Head of caudate nucleus (tissue), 42 donors: ENCODE data around the gene HCAR2.
"Not testable (repeated sequence)": the region's sequence is repeated elsewhere in the genome, so short reads cannot be mapped to it uniquely, and the experiment has no call there.

ENCODE experiments used
- DNase-seq, 42 donors: peaks; one replicate each; pipeline versions ENCODE4 v3.0.0 to v3.0.0-alpha.2; 2020 to 2021; ENCODE audit warnings: mixed read lengths in 7 of 42
- intact Hi-C: fragments of 100-400 bp; cut with DNase I; formaldehyde crosslinking; loops from one replicate; pipeline ENCODE4 v1.15.0; 2022

HCAR2 gene

DNA sequence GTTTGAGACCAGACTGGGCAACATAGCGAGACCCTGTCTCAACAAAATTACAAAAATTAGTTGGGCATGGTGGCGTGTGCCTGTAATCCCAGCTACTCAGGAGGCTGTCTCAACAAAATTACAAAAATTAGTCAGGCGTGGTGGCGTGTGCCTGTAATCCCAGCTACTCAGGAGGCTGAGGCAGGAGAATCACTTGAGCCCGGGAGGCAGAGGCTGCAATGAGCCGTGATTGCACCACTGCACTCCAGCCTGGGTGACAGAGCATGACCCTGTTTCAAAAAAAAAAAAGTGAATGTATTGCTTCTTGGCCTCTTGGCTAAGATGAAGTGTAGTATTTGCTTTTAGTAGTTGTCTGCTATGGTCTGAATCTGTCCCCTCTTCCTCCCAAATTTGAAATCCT is 22.2 kb downstream of the HCAR2 start:
- DNase-seq, intact Hi-C loops: not testable (repeated sequence)

- DNase-seq, intact Hi-C loops: not testable (repeated sequence)
Measured at GRCh38 chr12:122676781-122677180, 26.4 kb downstream of the HCAR2 start.

GRCh38 chr12:122676015-122676414 is 27.1 kb downstream of the HCAR2 start:
- DNase-seq, intact Hi-C loops: not testable (repeated sequence)

DNA sequence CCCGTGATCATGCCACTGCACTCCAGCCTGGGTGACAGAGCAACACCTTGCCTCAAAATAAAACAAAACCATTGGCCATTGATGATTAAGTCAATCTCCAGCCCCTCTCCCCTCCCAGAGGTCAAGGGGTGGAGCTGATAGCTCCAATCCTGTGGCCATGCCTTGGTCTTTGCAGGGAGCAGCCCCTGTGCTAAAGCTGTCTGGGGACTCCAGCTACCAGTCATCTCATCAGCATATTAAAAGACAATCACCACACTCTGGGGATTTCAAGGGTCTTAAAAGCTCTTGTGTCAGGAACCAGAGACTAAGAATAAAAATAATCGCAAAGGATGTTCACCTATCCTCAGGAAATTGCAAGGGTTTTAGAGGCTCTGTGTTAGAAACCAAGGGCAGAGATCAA is 30.6 kb downstream of the HCAR2 start:
- intact Hi-C loops = no loop called here
- DNase-seq = no peak

DNA sequence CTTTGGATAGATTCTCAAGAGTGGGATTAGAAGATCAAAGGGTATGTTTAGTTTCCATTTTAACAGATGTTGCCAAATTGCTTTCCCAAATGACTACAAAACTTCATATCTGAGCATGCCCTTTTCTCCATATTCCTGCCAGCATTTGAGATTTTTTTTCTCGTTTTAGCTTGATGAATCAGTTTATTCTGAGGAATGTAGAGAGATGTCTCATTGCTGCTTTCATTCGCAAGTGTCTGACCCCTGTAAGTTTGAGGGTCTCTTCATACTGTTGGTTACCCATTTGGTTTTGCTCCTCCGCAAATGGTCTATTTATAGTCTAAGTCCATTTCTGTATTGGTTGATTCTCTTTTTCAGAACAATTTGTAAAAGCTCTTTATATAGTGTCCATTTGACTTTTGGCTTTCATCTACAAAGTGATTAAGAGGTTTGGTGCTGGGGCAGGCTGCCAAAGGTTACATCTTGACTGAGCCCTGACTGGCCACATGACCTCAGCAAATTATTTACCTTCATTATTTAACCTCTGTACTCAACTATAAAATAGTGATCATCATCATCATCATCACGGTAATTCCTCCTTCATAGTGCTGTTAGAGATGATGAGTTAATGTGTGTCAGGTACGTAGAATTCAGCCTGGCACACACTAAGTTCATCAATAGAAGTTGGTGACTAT is 33.6 kb downstream of the HCAR2 start:
- intact Hi-C loops = no loop called here
- no peak for DNase-seq

- no peak for DNase-seq
- intact Hi-C loops = no loop called here
Measured at GRCh38 chr12:122668268-122668667, 34.9 kb downstream of the HCAR2 start.

- DNase-seq = no peak
- intact Hi-C loops = no loop called here
Measured at GRCh38 chr12:122665759-122666158, 37.4 kb downstream of the HCAR2 start.

GRCh38 chr12:122665349-122665748 is 37.8 kb downstream of the HCAR2 start:
- intact Hi-C loops = no loop called here
- DNase-seq = no peak

DNA sequence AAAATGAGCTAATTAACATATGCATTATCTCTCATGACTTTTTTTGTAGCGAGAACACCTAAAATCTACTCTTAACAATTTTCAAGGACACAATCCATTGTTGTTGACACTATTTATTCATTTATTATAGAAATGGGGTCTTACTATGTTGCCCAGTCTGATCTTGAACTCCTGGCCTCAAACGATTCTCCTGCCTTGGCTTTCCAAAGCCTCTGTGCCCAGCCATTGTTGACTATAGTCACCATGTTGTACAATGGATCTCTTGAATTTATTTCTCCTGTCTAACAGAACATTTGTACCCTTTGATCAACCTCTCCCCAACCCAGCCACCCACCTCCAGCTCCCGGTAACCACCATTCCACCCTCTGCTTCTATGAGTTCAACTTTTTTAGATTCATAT is 41.2 kb downstream of the HCAR2 start:
- intact Hi-C loops = no loop called here
- no peak for DNase-seq

DNA sequence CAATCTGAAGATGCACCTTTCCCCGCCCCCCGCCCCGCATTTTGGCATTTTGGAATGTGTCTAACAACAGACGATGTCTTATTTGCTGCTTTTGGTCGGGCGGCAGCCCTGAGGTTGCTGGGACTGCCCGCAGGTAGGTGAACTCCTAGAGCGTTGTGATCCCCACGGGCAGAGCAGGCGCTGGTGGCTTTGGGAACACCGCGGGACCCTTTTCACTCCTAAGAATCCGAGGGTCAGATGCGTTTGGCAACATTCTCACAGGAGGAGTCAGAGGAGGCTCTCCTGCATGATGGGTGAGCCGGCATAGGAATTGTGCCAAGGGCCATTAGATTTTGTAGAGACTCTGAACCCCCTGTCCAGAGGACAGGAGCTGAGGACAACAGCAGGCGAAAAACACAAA is 41.9 kb downstream of the HCAR2 start:
- no peak for DNase-seq
- intact Hi-C loops = no loop called here

GRCh38 chr12:122659579-122659978 is 43.6 kb downstream of the HCAR2 start:
- intact Hi-C loops = no loop called here

DNA sequence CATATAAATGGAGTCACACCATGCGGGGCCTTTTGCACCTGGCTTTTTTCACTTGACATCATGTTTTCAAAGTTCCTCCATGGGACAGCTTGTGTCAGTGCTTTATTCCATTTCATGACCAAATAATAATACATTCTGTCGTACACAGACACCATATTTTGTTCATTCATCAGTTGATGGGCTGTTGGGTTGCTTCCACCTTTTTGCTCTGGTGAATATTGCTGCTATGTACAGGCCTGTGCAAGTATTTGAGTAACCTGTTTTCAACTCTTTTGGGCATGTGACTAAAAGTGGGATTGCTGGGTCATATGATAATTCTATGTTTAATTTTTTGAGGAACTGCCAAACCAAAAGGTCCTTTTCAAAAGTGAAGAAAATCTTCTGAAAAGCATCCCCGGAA is 46.9 kb downstream of the HCAR2 start:
- intact Hi-C loops = no loop called here
- DNase-seq = no peak

More at GRCh38 chr12:122659579-122659978, 43.6 kb downstream of the HCAR2 start:
- DNase-seq = no peak

DNA sequence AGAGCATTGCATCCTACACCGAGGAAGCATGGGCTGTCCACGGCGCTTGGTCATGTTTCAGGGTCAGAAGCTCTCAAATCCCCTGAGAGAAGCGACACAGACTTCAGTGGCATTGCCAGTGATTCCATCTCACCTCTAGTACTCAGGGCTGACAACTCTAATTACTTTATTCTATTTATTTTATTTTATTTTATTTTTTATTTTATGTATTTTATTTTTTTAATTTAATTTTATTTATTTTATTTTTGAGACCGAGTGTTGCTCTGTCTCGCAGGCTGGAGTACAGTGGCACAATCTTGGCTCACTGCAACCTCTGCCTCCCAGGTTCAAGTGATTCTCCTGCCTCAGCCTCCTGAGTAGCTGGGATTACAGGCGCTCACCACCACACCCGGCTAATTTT is 49.9 kb downstream of the HCAR2 start:
- intact Hi-C loops, DNase-seq: not testable (repeated sequence)

- no peak for DNase-seq
- intact Hi-C loops = no loop called here
Measured at GRCh38 chr12:122651520-122652224, 51.5 kb downstream of the HCAR2 start.
